HG02885 (cell line): ENCODE measurements around the gene HK3.
"Not testable (repeated sequence)": the region's sequence is repeated elsewhere in the genome, so short reads cannot be mapped to it uniquely, and the experiment has no call there.

ENCODE experiments used
- ATAC-seq: cut with Tn5 transposase; IDR thresholded peaks from one replicate; pipeline ENCODE4 v1.9.1; 2021; ENCODE audit warnings: mild to moderate bottlenecking; ENCODE audit not compliant: unreplicated experiment, poor library complexity

HK3 gene

GRCh38 chr5:176873541-176874172 lies 25.5 kb downstream of the HK3 start:
- ATAC-seq, result no peak

GRCh38 chr5:176873011-176873410 lies 26.1 kb downstream of the HK3 start:
- ATAC-seq, result not testable (repeated sequence)

- ATAC-seq, result not testable (repeated sequence)
Measured at GRCh38 chr5:176872586-176872985, 26.6 kb downstream of the HK3 start.

DNA sequence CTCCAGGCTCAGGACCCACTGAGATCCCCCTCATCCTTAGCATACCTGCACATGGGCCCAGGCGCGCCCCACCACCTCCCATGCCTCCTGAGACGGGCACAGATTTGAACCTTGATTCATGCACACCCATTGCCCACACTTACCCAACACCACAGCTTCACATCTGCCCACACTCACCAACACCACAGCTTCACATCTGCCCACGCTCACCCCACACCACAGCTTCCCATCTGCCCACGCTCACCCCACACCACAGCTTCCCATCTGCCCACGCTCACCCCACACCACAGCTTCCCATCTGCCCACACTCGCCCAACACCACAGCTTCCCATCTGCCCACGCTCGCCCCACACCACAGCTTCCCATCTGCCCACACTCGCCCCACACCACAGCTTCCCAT lies 28.5 kb downstream of the HK3 start:
- not testable (repeated sequence) for ATAC-seq

DNA sequence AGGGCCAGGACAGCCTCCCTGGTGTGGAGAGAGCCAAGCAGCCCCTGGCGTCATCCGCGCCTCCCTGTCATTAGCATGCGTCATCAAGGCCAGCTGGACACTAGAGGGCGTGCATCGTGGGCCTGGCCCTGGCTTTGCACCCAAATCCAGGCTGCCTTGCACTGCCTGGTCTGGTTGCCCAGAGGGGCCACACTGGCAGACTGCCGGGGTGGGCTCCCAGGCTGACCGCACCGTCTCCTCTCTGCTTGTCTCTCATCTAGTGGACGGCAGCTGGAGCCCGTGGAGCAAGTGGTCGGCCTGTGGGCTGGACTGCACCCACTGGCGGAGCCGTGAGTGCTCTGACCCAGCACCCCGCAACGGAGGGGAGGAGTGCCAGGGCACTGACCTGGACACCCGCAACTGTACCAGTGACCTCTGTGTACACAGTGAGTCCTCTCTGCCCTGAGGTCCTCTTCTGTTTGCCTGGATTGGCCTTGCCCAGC lies 29.0 kb downstream of the HK3 start:
- no peak for ATAC-seq

- no peak for ATAC-seq
Measured at GRCh38 chr5:176869501-176870109, 29.5 kb downstream of the HK3 start.

DNA sequence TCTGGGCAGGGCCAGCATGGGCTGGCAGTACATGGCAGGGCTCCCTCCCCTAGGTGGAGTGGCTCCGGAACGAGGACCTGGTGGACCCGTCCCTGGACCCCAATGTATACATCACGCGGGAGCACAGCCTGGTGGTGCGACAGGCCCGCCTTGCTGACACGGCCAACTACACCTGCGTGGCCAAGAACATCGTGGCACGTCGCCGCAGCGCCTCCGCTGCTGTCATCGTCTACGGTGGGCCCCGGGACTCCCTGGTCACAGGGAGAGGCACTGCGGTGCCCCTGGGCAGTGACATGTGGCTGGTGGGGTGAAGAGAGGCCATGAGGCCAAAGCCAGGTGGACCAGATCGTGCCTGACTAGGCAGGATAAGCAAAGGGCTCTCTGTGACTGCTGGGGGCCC lies 30.4 kb downstream of the HK3 start:
- ATAC-seq, result no peak

- no peak for ATAC-seq
Measured at GRCh38 chr5:176868126-176868525, 31.0 kb downstream of the HK3 start.

- no peak for ATAC-seq
Measured at GRCh38 chr5:176866707-176867310, 32.3 kb downstream of the HK3 start.

DNA sequence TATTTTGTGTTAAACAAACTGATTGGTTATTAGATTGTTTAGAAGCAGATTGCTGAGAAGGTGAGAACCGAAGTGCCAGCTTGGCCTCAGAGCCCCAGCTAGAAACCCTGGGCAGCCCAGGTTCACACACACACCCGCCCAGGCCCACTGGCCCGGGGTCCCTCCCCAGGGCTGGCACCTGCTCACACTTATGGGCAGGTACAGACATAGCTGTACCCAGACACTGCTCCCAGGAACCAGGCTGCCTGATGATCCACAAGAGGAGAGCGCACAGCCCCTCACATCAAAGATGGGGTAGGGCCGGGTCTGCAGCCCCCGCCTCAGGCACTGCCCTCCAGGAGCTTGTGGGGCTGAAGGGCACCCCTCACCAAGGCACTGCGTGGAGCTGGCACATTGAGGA lies 33.2 kb downstream of the HK3 start:
- ATAC-seq, result no peak

DNA sequence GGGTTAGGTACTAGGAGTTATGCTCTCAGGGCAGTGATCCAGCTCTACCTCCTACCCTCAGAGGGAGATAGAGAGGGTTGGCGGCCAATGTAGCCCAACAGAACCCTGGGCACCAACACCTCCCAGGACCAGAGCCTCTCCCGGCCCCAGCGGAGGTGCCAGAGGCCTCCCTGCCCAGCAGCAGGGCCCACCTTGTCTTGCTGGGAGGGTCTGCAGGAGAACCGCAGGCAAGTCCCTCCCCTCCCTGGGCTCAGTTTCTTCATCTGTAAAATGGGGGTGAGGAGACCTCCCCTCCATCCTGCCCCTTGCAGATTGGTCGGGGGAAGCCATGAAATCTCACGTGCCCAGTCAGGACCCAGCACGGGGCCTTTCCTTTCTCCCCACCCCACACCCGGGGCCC lies 34.4 kb downstream of the HK3 start:
- no peak for ATAC-seq

GRCh38 chr5:176863765-176864098 lies 35.4 kb downstream of the HK3 start:
- no peak for ATAC-seq

GRCh38 chr5:176863041-176863764 lies 35.9 kb downstream of the HK3 start:
- ATAC-seq, result no peak

GRCh38 chr5:176862330-176862995 lies 36.7 kb downstream of the HK3 start:
- ATAC-seq, result no peak

- ATAC-seq, result no peak
Measured at GRCh38 chr5:176861276-176861675, 37.9 kb downstream of the HK3 start.

DNA sequence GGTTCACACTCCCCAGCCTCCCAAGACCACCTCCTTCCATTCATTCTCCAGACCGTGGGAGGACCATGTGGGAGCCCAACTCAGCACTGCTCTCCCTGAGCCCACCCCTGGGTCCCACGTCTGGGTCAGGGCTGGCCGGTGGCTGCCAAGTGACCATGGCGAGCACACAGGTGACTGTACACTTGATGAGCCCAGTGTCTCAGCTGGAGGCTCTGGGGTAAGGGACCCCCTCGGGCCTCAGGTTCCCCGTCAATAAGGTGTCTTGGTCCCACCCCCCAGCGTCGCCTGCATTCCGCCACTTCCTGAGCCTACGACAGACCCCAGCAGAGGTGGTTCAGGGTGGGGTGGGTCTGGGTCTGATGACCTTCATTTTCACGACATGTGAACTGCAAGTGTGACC lies 38.8 kb downstream of the HK3 start:
- ATAC-seq, result no peak

- ATAC-seq, result no peak
Measured at GRCh38 chr5:176859916-176860315, 39.2 kb downstream of the HK3 start.

DNA sequence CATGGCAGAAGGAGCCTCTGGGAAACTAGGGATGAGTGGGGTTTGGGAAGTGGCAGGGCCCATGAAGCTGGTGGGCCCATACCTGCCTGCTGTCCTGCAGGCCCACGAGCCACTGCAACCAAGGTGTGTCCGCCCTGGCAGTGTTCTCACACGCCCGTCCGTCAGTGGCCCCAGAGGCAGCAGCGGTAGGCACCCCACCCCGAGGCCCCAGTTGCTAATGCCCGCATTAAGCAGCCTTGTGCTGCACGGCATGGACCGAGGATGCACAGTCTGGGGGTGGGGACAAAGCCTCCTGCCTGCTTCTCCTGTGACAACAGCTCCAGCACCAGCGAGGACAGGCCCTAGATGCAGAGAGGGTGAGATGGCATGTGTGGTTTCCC lies 41.3 kb downstream of the HK3 start:
- ATAC-seq, result no peak

DNA sequence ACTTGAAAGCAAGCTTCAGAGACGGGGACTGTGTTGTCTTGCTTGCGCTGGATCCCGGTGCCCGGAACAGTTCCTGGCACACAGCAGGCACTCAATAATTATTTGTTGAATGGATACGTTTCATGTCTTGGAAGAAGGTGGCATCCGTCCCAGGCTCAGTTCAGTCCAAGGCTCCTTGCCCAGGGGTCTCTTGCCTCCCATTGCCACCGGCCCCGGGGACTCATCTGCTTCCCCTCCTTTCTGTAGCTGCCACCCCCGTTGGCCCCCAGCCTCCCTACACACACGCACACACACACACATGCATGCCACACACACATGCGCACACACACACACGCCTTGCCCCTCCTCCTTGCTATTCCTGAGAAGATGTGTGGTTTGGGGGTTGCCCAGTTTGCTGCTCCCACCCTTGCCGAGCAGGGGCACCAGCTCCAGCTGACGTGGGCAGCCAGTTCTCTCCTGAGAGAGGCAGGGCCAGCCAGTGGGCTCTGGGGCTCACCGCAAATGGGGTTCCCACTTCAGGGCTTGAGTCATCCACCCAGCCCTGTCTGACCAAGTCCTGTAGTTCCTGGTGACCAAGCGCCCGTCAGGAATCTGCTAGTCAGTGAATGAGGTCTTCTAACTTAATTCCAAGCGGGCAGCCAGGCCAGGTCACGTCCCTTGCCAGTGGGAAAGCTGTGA lies 41.8 kb downstream of the HK3 start:
- ATAC-seq, result no peak

DNA sequence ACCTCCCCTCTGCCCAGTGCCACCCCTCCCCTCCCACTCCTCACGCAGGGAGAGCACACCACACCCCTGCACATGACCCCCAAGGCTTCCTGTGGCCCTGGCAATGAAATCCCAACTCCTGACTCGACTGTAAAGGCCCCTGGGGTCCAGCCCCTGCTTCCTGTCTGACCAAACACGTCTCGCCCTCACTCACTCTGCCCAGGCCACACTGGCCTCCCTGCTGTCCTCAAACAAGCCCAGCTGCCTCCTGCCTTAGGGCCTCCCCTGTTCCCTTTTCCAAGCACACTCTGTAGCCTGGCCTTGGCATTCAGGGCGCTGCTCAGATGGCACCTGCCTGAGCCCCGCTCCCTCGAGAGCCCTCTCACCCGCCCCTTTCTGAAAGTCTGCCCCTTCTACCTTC lies 42.4 kb downstream of the HK3 start:
- ATAC-seq, result no peak
